Activated CD8-positive, alpha-beta memory T cell treated with anti-CD3 and anti-CD28 coated beads, Interleukin-2, amount 50 U/mL, for 24 hours (primary cell): ENCODE results near the gene ELANE.

Source experiments
- DNase-seq: peaks from one replicate; pipeline ENCODE4 v3.0.0-alpha.2; 2020; ENCODE audit errors: extremely low read depth

Gene ELANE

GRCh38 chr19:898663-899062 is 46.6 kb downstream of the ELANE start:
- DNase-seq: no peak

- no peak for DNase-seq
These were observed 47.4 kb downstream of the ELANE start for GRCh38 chr19:899336-900042.

- no peak for DNase-seq
These were observed 47.9 kb downstream of the ELANE start for GRCh38 chr19:900043-900301.

- no peak for DNase-seq
These were observed 48.4 kb downstream of the ELANE start for GRCh38 chr19:900302-901111.

- no peak for DNase-seq
These were observed 49.4 kb downstream of the ELANE start for GRCh38 chr19:901216-902092.

GRCh38 chr19:902093-902370 is 49.9 kb downstream of the ELANE start:
- no peak for DNase-seq

- DNase-seq: no peak
These were observed 50.5 kb downstream of the ELANE start for GRCh38 chr19:902446-903226.

- DNase-seq: no peak
These were observed 51.2 kb downstream of the ELANE start for GRCh38 chr19:903266-903797.

- DNase-seq: no peak
These were observed 52.4 kb downstream of the ELANE start for GRCh38 chr19:904545-904944.
